ENCODE measurements around the gene PPP2R5D. TPM values are rescaled to one million over a fixed set of nuclear protein-coding genes. Genes with fewer than 3 reads are reported as not detected.

The PPP2R5D gene
- polyA plus RNA-seq, 3 donors: 10.3 to 24.9 (median 14.9) TPM

- no peak for DNase-seq
- peaks cover 46% of the 10 kb centered on the region for H3K4me1 Mint-ChIP-seq
- H3K79me2 ChIP-seq (ENCODE audit: insufficient read depth, low read length): peaks cover 31% of the 10 kb centered on the region
Observed at GRCh38 chr6:42984924-42985475, 630 bp downstream of the PPP2R5D start.

More at GRCh38 chr6:42984924-42985475, 630 bp downstream of the PPP2R5D start:
- Histone ChIP-seq H2AFZ (ENCODE audit: insufficient read depth, low read depth, low read length, poor library complexity, severe bottlenecking) (peak overlapping the region; percentile 92), H3K4me2 (replicated peaks; ENCODE audit: extremely low read depth, low read length, poor library complexity, severe bottlenecking) (peak overlapping the region; percentile 88), H3K9ac (ENCODE audit: insufficient read depth, low read length, poor library complexity, severe bottlenecking) (peak overlapping the region; percentile 85), H3K4me3 (replicated peaks in 1 of 3; ENCODE audit: low read depth in 2 of 3, low read length in 3 of 3) (peak overlapping the region; percentile 64 to 91 (median 64)), H3K9me3 (replicated peaks in 1 of 2; ENCODE audit: control insufficient read depth in 1 of 2, insufficient read depth in 1 of 2, low read length in 2 of 2) (no peaks in the 10 kb centered on the region), H4K20me1 (ENCODE audit: insufficient read depth, low read length) (peaks cover 17% of the 10 kb centered on the region), H3K27ac (ENCODE audit: low read depth in 1 of 2, low read length in 2 of 2) (peak overlapping the region in 1 of 2 donors; percentile 72), H3K4me1 (ENCODE audit: control insufficient read depth in 1 of 2, insufficient read depth in 2 of 2, low read length in 2 of 2) (peaks cover 15 to 23% of the 10 kb centered on the region in 2 donors), H3K27me3 (ENCODE audit: control insufficient read depth in 2 of 2, insufficient read depth in 2 of 2, low read length in 2 of 2) (no peaks in the 10 kb centered on the region), H3K36me3 (replicated peaks in 1 of 2; ENCODE audit: control insufficient read depth in 1 of 2, insufficient read depth in 2 of 2, low read length in 2 of 2) (peaks cover 11 to 18% of the 10 kb centered on the region in 2 donors)
- H3K4me3 Mint-ChIP-seq: peak overlapping the region; percentile 85 to 96
- peak overlapping the region in 5 of 7 donors; percentile 44 to 84 (median 78) for H3K27ac Mint-ChIP-seq
- peaks cover 0 to 4% (median 0%) of the 10 kb centered on the region in 3 donors for H3K27me3 Mint-ChIP-seq (ENCODE audit: low read depth in 3 of 3)
- intact Hi-C loops (cut with micrococcal nuclease): no loop called here
- peaks cover 16 to 26% of the 10 kb centered on the region in 2 donors for H3K36me3 Mint-ChIP-seq
- 14% methylated on average over 13 of the region's 13 CpGs for WGBS (ENCODE audit: insufficient coverage)
- no peaks in the 10 kb centered on the region for H3K9me3 Mint-ChIP-seq
- TF ChIP-seq CTCF (IDR thresholded peaks at IDR 0.05): no peak

Measured in CD14-positive monocyte (primary cell).